HG03575 (cell line): Measurements from ENCODE around the gene ZBTB6.
A peak's percentile ranks its signal among the peaks of the same experiment; 100 is the strongest.

Experiments
- ATAC-seq: cut with Tn5 transposase; IDR thresholded peaks from one replicate; pipeline ENCODE4 v1.9.1; 2021; ENCODE audit not compliant: unreplicated experiment, insufficient number of reproducible peaks, low FRiP score; ENCODE audit errors: extremely low read depth

Gene ZBTB6, protein sequence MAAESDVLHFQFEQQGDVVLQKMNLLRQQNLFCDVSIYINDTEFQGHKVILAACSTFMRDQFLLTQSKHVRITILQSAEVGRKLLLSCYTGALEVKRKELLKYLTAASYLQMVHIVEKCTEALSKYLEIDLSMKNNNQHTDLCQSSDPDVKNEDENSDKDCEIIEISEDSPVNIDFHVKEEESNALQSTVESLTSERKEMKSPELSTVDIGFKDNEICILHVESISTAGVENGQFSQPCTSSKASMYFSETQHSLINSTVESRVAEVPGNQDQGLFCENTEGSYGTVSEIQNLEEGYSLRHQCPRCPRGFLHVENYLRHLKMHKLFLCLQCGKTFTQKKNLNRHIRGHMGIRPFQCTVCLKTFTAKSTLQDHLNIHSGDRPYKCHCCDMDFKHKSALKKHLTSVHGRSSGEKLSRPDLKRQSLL

DNA sequence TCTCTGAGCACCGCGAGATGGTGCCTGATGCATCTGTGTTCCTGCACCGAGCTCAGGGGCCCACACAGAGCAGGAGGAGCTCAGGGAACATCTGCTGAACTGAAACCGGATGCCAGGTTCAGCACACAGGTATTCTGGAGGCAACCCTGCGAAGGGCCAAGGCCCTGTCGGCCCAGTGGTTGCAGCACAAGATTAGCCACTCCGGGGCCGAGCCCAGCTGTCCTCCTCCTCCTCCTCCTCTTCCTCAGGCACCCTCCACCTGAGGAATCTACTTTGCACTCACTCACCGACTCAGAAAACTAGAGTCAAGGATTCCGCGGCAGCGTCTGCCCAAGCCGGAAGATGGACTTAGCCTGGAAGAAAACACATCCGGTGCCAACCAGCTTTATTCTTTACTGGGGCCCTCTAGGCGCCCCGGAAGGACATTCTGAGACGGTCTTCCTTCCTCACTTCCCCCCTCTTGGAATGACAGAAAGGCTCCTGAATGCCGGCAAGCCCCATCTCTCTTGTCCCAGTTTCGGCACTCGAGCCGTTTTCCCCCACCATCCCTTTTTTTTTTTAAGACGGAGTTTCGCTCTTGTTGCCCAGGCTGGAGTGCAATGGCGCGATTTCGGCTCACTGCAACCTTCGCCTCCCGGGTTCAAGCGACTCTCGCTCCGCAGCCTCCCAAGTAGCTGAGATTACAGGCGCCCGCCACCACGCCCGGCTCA is at the start of gene ZBTB6:
ZBTB6 (minus strand) TSS at position 360 of the 710 bp plus-strand sequence. CDS start 1,251 bp downstream, outside the sequence.
- ATAC-seq, result peak; percentile 83

DNA sequence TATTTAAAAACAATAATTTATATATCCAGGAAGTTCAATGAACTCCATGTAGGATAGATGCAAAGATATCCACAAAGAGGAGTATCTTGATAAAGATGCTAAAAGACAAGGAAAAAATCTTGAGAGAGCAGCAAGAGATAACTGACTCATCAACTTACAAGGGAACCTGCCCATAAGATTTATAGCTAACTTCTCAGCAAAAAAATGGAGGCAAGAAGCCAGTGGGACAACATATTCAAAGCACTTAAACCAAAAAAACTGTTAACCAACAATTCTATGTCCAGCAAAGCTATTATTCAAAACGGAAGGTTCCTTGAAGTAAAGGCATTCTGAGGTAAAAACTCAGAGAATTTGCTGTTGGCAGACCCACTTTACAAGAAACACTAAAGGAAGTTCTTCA is 48.0 kb upstream of the ZBTB6 start:
- no peak for ATAC-seq

DNA sequence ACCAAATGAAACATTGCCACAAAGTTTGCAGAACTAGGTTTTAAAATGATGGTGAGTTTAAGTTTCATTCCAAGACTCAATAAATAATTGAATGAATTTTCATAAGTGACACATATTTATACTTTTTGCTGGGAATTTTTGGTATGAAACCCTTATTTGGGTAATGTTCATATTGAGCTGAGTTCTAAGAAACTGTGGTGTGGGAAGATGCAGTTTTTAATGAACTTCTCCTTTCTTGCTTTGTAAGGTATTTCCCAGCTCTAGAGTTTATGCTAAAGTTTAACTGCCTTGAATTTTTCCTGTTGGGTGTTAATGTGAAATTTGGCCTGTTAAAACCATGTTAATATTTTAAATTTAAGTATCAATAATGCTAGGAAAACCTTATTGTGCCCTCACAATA is 42.8 kb upstream of the ZBTB6 start:
- no peak for ATAC-seq

- ATAC-seq, result no peak
Measured at GRCh38 chr9:122954253-122954691, 41.1 kb upstream of the ZBTB6 start.

- no peak for ATAC-seq
Measured at GRCh38 chr9:122951056-122951455, 37.9 kb upstream of the ZBTB6 start.

DNA sequence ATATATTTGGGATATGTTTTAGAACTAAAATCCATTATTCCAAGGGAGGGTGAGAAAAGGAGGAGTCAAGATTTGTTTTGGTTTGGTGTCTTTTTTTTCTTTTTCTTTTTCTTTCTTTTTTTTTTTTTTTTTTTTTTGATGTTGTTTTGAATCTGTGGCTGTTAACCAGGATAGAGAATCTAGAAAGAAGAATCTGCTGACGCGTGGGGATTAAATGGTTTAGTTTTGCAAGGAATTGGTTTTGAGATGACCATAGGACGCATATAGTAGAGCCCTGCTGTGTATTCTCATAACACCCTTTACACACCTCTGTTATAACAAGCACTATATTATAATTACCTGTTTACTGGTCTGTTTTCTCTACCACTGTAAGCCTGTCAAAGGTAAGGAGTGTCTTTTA is 37.1 kb upstream of the ZBTB6 start:
- no peak for ATAC-seq

DNA sequence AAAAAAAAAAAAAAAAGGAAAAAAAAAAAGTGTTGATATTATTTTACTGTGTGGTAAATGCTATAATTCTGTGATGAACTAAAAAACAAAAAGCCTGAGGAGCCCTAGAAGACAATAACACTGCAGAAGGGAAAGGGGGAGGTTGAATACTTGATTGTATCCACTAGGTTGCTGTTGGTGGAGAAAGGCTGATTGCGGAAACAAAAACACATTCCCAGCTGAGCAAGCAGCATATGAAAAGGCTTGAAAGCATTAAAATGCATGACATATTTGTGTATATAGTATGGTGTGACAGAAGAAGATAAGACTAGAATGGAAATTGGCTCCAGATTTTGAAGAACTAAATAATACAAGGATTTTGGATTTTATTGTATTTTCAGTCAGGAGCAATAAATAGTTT is 36.6 kb upstream of the ZBTB6 start:
- ATAC-seq, result no peak

DNA sequence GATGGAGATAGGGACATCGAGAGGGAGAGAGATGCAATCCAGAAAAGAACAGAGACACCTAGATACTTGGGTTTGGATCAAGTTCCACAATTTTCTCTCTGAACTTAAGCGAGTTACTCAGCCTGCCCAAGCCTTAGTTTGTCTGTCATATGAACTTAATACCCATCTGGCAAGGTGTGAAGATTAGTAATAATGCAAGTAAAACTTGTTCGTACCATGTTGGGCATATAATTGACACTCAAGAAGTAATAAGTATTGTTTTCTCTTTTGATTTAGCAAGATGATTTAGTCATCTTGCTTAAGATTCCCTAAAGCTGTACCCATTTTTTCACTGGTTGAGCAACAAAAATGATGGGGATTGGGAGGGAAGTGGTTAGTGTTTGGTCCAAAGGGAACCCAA is 35.2 kb upstream of the ZBTB6 start:
- ATAC-seq, result no peak

DNA sequence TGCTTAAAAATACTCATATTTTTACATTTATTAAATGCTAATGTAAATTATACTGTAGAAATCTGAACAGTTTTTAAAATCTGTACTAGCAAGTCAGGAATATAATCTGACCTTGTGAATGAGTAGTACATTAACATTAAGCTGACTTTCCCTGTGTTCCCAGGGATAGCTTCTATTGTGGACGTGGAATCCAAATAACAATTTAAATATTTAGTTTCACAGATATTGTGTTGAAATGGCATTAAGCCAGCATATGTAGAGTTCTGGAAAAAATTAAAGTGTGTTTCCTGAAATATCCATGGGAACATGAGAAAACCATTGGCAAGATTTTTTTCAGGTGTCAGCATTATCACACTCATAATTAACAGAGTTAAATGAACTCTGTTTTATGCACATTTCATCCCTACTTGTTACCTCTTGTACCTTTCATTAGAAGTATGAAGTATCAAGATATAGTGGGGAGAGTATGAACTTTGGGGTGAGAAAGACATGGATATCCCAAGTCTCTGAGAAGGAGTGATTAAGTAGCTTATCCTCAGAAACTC is 33.4 kb upstream of the ZBTB6 start:
- ATAC-seq, result no peak

- ATAC-seq, result no peak
Measured at GRCh38 chr9:122944960-122945888, 32.1 kb upstream of the ZBTB6 start.

DNA sequence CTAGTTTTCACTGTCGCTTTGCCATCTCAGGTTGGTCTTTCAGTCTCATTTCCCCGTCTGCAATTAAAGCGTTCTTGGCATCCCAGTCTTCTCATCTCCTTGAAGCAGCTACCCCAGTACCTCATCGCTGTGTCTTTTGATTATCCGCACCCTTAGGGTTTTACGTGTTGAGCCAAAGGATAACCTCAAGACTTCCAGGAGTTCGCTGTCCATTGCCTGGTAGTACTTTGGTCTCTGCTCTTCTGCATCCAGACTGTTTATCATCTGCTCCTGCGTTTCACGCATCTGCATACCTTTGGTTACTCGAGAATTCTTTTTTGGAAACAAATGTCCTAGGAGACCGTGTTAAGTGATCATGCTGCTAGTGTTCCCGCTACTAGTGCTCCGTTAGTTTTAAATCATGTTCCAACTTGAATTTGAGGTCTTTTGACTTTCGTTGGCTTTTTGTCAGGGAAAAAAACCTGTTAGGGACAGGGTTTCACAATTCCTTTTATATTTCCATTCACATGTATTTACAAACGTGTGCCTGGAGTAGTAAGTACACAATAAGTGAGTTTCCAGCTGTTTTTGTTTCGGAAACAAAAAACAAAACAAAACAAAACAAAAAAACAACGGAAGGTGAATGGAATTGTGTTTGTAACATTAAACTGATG is 28.6 kb upstream of the ZBTB6 start:
- ATAC-seq, result no peak

DNA sequence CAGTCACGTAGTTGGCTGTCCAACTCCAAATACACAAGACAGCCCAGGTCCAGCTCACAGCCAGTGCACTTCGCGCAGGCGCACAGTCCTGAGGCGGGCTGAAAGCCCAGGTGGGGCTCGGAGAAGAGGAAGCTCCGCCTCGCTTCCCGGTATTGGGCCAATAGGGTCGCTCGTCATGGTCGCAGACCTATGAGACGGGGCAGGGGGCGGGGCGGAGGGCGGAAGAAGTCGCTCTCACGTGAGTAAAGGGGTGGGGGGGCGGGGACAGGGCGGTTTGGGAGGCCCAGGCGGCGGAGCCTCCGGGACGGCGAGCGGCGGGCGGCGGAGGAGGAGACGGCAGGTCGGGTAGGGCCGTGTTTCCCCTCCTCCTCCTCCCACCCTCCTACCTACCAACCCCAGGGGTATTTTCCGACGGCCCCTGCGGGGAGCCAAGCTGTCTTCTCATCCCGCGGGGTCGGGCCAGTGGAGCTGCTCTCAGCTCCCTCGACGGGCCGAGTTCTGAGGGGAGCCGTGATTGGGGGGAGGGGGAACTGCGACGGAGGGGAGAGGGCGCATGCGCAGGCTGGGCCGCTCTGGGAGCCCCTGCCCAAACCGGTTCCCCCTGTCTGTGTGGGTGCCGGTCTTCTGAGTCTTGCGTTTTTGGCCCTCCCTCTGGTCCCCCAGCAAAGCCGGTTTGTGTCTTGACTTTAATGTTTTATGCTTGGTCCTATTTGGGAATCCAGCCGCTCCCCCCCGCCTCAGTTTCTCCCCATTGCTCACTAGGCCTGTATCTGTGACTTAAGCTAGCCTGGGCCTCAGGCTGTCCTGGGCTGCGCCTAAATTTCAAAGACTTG is 27.8 kb upstream of the ZBTB6 start, which contains the start of gene RABGAP1:
RABGAP1 (plus strand) TSS at position 272 of the 833 bp plus-strand sequence. CDS start 16,040 bp downstream, outside the sequence.
- peak; percentile 94 for ATAC-seq

- ATAC-seq, result no peak
Measured at GRCh38 chr9:122940454-122940748, 27.3 kb upstream of the ZBTB6 start.

- no peak for ATAC-seq
Measured at GRCh38 chr9:122939601-122940000, 26.5 kb upstream of the ZBTB6 start.

DNA sequence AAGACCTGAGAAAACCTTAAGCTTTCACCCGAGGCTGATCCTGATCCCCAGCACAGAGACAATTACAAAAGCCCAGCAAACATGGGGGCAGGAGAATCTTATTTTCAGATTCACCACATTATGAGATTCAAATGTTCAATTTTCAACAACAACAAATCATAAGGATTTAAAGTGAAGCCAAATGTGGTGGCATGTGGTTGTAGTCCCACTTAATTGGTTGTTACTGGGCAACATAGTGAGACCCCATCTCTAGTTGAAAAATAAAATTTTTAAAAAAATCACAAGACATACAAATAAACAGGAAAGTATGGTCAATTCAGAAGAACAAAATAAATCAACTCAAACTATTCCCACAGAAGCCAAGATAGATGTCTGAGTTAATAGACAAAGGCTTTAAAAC is 23.8 kb upstream of the ZBTB6 start:
- ATAC-seq, result no peak

DNA sequence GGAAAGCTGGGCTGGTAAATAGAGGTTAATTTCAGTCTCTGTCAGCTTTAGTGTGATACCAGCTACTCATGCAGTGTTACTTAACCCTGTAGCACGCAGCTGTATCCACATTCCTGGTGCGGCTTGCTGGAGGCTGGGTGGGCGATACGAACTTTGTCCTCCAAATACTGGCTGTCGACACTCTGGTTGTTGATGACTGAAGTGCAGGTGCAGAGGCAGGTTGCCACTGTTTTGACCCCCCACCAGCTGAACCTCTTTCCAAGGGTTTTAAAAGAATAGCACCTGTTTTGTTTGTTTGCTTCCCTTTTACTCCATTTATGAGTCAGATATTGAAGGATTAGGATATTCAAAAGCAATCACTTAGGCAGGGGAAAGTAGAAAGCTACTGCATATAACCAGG is 23.3 kb upstream of the ZBTB6 start:
- ATAC-seq, result no peak

DNA sequence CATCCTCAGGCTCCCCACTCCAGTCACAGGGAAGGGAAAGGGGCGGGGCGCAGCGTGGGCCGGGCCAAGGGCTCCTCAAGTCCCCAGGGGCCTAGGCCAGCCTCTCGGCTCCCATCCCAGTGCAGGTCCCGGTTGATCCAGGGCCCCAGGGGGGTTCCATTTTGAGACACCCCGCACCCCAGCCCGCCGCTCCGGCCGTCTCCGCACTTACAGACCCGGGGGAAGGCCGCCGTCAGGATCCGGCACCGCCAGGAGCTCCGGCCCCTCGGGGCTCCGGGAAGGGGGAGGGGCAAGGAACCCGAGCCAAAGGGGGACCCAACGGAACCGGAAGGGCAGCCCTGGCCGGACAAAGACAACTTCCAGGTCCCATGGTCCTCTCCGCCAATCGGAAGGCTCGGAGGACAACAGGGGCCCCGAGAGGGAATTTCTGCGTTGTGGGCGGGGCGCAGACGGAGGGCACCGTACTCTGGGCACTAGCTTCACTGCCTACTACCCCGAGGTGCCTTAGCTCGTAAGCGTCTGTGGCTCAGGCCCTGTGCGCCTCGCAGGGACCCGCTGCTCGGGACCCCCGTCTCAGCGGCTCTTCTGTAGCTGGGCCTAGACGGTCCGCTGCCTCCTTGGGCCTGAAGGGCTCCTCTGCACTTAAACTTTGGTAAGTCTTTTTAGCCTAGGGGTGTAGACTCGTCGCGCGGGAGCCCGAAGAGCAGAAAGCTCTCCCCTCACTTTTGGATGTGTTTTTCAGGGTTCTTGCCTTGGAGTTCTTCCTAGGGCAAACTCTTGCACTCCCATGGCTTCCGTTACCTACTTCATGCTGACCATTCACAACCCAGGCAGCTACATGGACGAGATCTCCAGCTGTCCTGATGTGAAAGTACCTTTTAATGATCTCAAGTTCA is 18.4 kb upstream of the ZBTB6 start, which contains the start of gene ZBTB26:
ZBTB26 (minus strand) TSS at position 287 of the 896 bp plus-strand sequence. CDS start 11,578 bp downstream, outside the sequence.
- peak; percentile 81 for ATAC-seq
